ENCODE results near the gene DCAF5.

DNA sequence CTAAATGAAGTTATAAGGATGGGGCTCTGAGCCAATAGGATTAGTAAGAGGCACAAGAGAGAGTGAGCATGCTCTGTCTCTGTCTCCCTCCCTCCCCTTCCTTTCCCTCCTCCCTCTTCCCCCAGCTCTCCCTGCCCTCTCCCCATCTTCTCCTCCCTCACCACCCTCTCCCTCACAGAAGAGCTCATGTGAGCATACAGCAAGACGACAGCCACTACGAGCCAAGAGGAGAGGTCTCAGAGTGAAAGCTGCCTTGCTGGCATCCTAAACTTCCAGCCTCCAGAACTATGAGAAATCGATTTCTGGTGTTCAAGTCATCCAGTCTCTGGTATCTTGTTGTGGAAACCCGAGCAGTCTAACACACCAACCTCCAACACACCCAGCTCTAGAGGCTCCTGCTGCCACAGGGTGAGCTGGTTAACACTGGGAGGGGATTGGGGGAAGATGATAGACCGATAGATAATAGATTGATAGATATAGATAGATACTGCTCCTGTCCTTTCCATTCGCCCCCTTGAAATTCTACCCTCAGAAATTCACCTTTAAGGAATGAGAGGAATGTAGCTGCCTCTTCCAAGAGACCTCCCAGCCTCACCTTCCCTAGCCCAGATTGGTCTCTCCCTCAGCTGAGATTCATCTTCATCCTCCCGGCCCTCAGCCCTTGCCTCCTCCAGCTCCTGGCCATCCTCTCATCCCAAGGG lies 148.0 kb downstream of the DCAF5 start:
- TF ChIP-seq CTCF (IDR thresholded peaks at IDR 0.05) (no peak), POLR2A (IDR thresholded peaks at IDR 0.05) (no peak)
